Activated CD4-positive, alpha-beta T cell treated with anti-CD3 and anti-CD28 coated beads, Interleukin-10, Interleukin-2, amounts not matched to agents 100 ng/mL and 50 ng/mL, durations not matched to agents 16 hours and 8 hours (primary cell): ENCODE results near the gene COX7A2.

ENCODE experiments used
- DNase-seq: peaks from one replicate; pipeline ENCODE4 v3.0.0-alpha.2; 2020

The COX7A2 gene

DNA sequence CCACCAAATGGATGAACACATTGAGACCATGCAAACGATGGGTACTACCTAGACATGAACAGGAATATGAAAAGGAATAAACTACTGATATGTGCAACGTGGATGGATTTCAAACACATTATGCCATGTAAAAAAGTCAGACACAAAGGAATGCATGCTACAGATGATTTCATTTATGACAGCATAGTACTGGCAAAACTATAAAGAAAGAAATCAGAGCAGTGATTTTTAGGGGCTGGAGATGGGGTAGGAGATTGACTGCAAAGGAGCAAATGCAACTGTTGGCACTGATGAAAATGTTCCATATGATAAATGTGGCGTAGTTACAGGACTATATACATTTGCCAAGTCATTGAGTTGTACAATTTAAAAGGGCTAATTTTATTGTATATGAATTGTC is 24.3 kb downstream of the COX7A2 start:
- no peak for DNase-seq

DNA sequence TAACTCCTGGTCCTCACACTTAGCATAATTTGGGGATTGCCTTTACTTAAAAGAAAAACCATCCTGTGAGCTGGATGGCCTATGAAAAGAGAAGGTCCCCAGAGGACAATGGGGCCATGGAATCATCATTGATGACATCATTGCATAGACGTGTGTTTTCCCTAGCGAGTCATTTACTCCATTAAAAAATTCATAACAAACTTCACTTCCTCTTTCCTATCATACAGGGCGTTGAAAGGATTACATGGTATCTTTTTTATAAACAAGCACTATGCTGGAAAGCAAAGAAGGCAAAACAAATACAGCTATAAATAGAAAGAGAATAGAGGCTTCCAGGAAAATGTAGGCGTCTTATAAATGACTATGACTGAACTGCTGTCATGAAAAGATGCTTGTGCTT is 26.4 kb downstream of the COX7A2 start:
- DNase-seq, result no peak

DNA sequence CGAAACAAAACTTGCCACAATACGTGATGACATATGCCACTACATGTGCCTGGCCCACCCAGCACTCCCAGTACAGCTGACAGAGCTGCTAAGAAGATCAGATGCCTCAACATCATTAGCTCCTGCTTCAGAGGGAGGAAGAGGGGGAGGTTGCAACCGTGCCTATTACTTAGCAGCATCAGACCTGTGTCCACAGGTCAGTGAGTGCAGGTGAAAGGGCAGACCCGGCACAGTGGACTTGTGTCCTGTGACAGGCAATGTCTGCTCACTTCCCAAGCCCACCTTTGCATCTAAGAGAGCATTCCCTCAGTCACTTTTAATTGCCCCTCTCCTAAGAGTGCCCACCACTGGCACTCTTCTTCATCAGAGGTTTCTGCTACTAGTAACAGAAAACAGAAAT is 28.3 kb downstream of the COX7A2 start:
- DNase-seq, result no peak

DNA sequence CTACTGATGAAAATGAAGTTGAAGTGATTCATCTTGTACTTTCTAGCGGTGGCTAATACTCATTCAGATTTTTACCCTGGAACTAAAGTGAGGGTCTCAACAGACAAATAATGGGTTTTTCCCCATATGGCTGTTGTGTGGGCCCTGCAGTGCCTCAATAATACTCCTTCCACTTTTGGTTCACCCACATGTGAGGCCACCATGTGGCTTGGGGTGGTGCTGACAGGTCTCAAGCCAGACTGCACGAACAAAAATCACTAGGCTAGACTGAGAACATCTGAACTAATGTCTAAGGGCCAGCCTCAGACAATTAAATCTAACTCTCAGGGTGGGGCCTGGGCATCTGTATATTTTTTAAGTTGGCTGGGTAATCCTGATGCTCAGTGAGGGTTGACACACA is 29.9 kb downstream of the COX7A2 start:
- no peak for DNase-seq

DNA sequence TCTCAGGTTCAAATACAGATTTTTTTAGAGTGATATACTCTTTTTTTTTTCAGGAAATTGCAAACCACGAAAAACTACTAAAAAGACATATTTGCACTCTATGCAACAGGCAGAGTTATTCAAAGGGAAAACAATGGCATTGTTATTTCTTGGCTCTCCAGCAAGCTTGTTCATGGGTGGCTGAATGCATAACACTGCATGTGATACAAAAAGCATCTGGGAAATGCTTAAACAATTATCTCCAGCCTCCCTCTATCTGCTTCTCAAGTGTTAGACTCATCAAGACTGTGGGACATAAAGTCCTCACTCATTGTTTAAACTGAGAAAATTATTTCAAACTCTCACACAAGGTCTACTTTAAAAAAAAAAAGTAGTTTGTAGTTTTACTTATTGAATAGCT is 30.5 kb downstream of the COX7A2 start:
- DNase-seq, result no peak

DNA sequence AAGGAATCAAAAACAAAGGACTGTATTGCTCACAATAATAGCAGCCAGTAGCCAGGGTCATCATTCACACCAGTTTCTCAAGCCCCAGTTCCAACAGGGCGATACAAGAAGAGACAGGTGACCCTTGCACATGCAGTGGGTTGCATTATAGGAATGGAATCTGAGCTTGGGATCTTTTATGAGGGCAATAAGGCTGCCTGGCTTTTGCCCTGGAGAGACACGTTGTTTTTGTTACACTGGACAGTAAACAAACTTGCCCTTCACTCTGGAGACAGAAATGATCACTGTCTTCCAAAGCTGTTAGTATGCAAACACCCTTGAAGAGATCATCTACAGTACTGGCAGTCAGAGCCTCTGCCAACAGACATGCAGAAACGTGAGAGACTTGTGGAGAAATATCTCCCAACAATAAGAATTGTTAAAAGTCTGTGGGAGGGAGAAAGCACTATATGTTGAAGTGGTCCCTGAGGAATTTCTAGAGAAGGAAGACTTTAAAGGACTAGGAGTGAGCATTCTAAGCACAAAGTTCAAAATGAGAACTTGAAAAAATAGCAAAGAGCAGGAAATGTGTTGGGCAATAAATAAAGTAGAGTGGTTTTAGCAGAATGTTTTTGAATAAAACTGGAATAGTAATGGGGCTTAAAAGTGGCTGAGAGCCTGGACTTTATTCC is 31.5 kb downstream of the COX7A2 start:
- DNase-seq, result no peak

DNA sequence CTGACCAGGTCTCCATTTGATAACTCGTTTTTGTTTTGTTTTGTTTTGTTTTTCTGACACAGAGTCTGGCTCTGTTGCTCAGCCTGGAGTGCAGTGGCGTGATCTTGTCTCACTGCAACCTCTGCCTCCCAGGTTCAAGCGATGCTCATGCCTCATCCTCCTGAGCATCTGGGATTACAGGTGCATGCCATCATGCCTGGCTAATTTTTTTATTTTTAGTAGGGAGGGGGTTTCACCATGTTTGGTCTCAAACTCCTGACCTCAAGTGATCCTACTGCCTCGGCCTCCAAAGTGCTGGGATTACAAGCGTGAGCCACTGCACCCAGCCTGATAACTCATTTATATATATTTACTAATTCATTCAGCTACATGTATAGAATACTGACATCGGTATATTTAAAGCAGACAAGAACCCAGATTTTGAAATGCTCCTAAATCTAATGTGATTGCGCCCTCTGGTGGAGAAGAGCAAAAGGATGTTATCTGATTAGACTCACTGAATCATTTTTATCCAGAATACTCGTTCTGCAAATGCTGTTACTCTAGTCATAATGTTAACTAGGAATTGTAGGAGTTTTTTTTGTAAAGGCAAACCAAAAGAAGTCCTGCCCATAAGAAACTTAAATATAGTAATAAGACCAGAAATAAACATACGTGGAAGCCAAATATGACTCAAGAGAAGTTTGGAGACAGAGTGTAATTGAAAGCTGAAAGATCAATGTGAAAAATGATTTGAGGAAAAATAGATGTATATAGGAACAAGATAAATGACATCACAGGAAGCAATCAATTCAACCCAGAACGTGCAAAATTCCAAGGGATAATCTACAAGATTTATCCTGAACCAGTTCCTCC is 32.5 kb downstream of the COX7A2 start:
- peak; percentile 64 for DNase-seq

DNA sequence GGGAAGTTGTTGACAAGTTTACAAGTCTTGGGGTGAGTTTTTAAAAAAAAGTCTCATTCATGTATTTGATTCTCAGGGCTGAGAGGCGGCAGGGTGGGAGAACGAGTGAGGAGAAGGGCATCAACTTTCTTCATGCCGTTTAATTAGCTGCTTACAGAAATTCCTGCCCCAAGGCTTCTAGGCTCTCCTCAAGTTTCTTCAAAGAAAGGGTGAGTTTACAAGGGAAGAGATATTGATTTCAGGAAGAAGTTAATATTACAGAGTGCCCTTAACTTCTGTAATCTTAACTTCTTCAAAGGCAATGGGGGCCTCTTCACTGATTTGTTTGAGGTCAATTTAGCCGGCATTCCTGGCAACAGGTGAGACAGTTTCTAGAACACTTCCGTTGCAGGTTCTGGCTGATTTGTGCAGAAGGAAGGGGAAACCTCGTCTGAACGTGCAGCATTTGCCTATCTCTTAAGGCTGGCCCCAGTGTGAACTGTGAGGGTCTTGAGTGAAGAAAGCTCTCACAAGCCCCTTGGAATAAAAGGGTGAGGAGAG is 34.3 kb downstream of the COX7A2 start:
- DNase-seq, result no peak

DNA sequence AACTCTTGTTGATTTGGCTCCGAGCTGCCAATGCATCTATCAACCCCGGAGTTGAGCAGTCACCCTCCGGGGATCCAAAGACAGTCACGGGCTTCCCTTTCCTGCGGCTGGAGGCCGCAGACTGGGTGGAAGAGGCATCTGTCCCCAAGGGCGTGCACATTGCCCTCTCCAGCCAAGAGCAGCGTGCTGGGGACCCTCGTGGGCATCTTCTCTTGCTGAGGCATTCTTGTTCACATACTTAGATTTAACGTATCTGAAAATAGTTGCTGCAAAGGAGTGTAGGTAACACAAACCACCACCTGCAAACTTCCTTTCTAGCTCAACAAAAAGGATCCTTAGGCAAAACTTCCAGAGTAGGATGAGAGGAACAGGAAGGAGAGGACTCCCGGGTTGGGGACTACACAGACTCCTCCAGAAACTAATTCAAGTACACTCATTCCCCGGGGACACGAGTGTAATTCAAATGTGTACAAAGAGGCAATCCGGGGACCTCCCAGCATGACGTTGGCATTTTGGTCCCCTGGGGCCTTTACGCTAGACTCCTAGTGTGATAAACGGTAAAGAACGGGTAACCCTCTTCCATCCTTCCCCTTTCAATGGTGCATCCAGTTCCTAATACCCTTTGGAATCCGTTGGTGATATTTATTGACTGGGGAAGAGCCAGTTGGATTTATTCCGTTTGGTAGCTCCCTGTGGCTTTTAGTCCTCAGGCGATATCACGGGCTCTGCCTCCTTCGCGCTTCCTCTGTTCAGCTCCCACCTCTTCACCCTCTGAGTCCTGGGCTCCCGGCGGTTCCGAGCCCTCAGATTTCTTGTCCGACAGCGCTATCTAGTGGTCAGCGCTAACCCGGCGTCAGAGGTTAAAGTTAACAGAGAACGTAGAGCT is 35.1 kb downstream of the COX7A2 start:
- DNase-seq, result peak; percentile 82

DNA sequence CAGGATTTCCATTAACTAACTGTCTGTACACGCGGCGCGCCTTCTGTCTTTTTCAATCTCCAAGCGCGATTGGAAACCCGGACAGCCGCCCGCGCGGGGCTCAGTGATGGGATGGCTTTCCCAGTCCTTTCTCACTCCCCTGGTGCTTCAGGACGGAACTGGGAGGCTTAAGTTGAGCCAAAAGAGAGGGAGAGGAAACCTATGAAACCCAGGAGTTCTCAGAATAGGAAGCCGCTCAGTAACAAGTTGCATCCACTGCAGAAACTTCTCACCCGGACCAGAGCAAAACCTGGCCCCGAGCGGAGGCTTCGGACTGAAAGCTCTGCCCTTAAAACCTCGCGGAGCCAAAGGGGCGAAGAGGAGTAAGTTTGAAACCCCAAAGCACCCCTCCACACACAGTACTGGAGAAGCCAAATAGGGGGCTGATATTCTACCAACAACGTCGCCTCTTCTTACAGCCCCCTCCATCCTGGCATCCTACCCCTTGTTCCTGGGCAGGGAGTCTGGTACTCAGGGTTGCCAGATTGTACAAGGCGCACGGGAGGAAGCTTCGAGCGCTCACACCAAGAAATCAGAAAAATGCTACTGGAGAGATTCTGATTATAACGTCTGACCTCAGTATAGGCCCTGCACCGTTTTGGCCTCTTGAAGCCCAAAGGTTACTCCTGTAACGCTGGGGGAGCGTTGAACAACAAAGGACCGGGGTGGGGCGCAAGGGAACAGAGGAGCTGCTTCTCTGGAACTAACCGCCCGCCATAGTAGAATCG is 36.8 kb downstream of the COX7A2 start:
- DNase-seq, result no peak

DNA sequence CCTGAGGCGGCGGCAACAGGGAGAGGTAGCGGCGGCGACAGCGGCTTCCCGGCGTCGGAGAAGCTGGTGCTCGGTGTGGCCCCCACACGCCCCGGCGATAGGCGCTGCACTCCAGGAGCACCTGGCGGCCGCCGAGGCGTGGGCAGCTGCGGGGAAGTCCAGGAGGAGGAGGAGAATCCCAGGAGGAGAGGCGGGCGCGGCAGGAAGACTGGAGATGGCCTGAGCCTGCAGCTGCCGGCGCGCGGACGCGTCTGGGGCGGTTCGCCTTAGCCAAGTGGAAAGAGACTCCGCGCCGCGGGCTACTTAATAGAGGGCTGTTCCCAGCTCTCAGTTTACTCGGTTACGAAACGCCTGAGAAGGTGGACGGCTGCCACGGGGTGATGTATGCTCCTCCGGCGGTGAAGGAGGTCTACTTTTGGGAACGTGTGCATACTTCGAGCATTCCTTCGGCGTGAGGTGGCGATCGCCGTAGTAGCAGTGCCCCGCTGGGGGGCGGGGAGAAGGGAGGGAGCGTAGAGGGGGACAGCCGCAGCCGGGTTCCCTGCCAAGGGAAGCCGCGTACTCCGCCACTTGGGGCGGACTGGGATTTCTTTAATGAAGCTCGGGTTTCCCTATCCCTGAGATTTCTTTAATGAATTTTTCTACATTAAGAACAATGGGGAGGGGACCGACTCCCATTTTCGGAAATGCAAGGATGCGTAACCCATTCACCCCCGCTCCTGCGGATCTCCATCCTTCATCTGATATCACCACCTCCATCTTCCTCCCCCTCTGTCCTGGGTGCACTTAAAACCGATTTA is 37.6 kb downstream of the COX7A2 start, which contains the start of gene COL12A1:
TSS of gene COL12A1 (minus strand) at position 278 of the 800 bp plus-strand sequence. CDS start 3,261 bp downstream, outside the sequence.
- DNase-seq, result no peak

DNA sequence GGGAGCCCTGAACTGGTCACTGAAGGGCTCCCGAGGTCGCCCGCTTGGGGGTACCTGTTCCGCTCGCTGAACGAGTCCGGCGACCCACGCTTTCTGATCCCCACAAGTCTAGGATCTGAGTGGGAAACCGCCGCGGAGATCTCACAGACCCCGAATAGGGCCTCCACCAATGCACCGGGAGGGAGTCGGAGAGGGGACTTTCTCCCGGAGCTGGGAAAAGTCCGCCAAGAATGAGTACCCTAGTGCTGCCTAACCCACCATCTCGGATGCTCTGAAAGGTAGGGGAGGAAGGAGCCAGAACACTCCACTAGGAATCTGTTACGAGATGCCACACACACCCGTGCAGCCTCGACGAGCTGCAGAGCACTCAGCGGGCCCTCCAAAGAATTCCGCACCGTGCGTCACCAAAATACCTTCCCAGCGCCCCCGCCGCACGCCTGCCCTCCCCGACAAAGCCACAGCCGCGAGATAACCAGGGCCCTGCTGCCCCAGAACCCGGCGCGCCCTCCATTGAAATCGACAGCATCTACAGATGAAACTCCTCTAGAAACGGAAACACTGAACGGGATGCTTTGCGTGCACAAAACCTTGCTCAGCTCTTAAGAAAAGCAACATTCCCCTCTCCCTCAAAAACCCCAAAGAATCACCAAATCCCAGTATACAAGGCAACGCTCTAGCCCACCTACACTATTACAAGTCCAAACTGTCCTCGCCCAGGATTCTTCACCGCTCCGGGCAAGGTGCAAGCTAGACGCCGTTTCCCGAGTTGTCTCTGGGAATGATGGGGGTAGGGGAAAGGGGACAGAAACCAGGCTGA is 38.4 kb downstream of the COX7A2 start:
- no peak for DNase-seq

DNA sequence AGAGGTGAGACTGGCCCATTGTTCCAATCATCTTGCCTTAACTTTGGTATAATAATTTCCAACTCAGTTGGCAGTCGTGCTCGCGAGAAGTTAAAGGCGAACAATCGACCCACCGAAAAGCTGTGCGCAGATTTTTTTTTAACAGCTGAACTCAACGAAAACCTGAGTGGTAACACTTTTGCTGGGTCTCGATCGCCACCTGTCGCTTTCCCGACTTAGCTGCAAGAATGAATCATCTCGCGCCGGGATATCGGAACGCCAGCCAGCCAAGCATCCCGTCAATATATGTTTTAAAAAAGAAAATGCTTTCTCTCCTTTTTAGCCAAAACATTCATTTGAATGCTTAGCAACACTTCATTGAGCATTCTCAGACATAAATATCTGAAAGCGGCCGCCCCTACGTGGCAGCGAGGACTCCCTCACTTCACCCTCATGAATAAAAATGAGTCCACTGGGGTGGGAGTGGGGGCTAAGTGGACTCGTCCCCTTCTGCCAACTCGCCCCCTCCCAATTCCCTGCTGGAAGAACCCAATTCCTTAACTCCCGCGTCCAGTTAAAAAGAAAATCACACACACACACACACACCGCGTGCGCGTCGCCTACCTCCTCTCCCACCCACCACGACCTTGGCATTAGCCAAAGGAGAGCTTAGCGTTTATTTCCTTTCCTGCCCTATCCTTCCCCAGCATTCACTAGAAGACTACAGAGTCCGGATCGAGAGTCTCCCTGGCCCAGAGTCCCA is 39.2 kb downstream of the COX7A2 start:
- DNase-seq, result peak; percentile 59

DNA sequence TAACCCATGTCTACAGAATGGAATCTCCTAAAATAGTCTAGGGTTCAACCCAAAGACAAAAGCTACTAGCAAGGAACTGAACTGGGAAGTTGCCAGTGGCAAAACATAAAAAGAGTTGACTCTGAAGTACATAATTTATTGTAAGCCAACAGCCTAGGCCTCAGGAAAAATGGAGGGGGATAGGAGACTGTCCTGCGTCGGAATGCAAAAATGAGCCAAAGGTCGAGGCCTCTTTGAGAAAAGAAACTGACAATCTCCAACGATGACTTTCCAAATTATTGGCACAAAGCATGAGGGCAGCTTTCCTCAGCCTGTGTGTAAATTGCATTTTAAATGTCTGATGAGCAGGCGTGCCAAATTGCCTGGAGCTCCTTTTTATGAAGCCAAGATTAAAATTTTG is 39.9 kb downstream of the COX7A2 start:
- DNase-seq, result no peak

DNA sequence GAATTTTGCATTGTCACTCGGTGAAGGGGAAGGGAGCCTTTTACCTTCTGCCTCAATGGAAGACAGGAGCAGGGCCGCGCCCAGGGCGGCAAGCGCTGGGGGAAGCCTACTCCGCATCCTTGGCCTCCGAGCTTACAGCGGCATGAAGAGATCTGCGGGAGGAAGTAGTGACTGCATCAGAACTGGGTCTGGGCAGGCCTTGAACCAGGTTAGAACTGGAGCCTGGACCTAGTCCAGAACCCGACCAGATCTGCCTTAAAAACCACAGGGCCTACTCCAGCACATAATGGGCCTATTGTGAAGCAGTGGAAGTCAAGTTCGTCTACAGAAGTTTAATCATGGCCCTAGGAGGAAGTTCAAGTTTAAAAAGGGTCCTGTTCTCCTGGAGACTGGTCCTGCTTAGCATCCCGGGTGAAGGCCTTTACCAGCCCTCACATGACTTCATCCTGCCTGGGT is 40.9 kb downstream of the COX7A2 start:
- no peak for DNase-seq

DNA sequence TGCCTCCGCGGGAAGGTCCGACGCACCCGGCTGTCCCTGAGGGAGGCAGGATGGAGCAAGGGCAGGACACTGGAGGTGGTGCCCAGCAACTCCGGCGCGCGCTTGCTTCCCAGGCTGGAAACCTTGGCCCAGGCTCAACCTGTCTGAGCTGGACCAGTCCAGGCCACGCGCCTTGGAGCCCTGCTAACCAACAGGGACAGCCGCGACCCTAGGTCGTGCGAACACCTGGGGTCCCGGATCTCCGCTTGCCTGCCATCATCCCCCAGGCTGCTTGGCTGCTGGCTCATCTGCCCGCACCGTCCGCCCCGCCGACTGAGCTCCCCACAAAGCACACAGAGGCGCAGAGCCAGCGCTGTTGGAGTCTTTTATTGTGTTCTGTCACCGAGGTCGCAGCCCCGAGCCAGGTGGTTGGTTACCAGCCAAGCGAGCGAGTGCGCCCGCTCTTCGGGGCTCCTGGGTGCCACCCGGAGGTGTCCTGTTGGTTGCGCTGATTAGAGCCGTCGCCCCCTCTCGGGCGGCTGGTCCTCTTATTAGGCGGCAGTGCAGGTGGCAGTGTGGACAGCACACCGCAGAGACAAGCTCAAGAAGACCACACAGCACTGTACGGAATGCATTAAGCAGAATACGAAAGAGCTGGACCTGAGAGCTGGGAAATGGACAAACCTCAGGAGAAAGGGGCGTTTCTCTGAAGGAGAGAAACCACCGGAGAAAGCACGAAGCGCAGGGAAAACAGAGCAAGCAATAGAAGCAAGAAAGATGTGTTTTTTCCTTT is 41.5 kb downstream of the COX7A2 start:
- no peak for DNase-seq

DNA sequence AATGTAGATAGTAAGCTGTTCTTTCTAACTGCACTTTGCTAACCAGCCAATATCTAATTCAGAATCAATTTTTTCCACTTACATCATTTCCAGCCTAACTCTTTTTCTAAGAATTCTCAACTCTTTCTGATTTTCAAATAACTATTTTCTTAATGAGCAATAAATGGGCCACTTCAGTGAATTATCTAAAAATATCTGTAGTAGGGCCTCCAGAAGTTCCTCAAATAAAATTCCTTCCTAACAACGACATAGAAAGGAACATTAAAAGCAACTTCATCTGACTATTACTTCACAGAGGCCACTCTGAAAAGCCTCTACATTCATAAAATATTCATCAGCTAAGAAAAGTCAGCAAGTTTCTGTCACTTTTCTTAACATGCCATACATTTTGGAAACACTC is 42.6 kb downstream of the COX7A2 start:
- no peak for DNase-seq

DNA sequence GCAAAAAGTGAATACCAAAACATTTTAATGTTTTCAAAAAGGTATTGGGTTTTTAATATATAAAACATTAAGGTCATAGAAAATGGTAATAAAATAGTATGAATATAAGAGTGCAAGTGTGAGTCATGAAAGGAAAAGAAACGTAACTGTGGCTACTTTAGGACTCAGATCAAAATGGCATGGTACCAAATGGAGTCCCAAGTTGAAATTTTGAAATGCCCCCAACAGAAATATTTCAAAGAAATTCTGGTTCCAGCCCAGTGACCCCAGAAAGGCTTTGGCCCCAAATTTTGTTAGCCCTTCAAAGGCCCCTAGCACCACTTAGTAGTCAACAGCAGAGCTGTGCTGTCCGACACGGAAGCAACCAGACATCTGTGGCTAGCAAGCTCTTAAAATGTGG is 43.7 kb downstream of the COX7A2 start:
- no peak for DNase-seq
